ENCODE data around the gene GTPBP8. TPM values are rescaled to one million over a fixed set of nuclear protein-coding genes. Genes with fewer than 3 reads are reported as not detected.

Gene GTPBP8
- total and polyA plus RNA-seq, 2 of the 13 experiments (the other 11 are each of a cell fraction or from before 2014, with no cell fraction given): 12.5 to 16.7 TPM

DNA sequence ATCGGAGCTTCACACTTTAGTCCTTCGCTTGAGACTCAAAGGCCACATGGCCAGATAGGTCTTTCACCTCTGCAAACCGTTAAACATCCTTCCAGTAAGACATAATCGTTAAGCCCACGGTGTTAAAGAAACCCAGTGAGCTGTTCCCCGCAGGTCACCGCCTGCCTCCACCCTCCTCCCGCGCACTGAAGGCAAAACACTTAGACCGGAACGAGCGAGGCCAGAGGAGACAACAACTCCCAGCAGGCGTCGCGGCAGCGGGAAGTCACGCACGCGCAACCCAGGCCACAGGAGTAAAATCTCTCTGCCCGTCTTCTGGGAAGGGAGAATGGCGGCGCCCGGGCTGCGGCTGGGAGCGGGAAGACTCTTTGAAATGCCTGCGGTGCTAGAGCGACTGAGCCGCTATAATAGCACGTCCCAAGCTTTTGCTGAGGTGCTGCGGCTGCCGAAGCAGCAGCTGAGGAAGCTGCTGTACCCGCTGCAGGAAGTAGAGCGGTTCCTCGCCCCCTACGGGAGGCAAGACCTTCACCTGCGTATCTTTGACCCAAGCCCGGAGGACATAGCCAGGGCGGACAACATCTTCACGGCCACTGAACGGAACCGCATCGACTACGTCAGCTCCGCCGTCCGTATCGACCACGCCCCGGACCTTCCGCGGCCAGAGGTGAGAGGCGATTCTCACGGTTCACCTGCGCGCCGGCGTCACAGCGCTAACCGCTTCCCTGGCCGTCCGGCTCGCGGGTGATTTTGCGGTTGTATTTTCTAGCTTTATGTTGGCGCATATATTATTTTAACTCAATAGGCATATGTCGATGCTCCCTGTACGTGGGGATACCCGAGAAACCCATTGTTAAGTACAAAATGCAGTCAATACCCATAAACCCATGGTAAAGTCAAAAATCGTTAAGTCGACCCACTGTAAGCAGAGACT is at the start of gene GTPBP8 (continued):
- TF ChIP-seq, protein P1, sequence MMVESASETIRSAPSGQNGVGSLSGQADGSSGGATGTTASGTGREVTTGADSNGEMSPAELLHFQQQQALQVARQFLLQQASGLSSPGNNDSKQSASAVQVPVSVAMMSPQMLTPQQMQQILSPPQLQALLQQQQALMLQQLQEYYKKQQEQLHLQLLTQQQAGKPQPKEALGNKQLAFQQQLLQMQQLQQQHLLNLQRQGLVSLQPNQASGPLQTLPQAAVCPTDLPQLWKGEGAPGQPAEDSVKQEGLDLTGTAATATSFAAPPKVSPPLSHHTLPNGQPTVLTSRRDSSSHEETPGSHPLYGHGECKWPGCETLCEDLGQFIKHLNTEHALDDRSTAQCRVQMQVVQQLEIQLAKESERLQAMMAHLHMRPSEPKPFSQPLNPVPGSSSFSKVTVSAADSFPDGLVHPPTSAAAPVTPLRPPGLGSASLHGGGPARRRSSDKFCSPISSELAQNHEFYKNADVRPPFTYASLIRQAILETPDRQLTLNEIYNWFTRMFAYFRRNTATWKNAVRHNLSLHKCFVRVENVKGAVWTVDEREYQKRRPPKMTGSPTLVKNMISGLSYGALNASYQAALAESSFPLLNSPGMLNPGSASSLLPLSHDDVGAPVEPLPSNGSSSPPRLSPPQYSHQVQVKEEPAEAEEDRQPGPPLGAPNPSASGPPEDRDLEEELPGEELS (CRISPR knock-in tag; IDR thresholded peaks at IDR 0.05): peak; percentile 54
- no peak for TF ChIP-seq NFE2L2 (IDR thresholded peaks at IDR 0.05; ENCODE audit: low read length)
- TF ChIP-seq RBM39 (IDR thresholded peaks at IDR 0.05; ENCODE audit: low read depth, low read length, poor library complexity, severe bottlenecking): peak; percentile 84
- no peak for TF ChIP-seq ZNF33B (CRISPR knock-in tag; IDR thresholded peaks at IDR 0.05)
- no peak for TF ChIP-seq ZNF225 (CRISPR knock-in tag; IDR thresholded peaks at IDR 0.05)
- 0 out of 2 replicates have a peak, but pooled peaks have one; percentile 30 for TF ChIP-seq ZNF775 (CRISPR knock-in tag; IDR thresholded peaks at IDR 0.05; ENCODE audit: borderline replicate concordance)
- peak; percentile 61; the same call in 1 of the 2 replicates for TF ChIP-seq ZNF768 (CRISPR knock-in tag; IDR thresholded peaks at IDR 0.05)
- TF ChIP-seq, protein P2, sequence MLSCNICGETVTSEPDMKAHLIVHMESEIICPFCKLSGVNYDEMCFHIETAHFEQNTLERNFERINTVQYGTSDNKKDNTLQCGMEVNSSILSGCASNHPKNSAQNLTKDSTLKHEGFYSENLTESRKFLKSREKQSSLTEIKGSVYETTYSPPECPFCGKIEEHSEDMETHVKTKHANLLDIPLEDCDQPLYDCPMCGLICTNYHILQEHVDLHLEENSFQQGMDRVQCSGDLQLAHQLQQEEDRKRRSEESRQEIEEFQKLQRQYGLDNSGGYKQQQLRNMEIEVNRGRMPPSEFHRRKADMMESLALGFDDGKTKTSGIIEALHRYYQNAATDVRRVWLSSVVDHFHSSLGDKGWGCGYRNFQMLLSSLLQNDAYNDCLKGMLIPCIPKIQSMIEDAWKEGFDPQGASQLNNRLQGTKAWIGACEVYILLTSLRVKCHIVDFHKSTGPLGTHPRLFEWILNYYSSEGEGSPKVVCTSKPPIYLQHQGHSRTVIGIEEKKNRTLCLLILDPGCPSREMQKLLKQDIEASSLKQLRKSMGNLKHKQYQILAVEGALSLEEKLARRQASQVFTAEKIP (CRISPR knock-in tag; IDR thresholded peaks at IDR 0.05; ENCODE audit: borderline replicate concordance): no peak
- no peak for TF ChIP-seq GTF2F1 (IDR thresholded peaks at IDR 0.05; ENCODE audit: low read length)
- TF ChIP-seq, protein P3, sequence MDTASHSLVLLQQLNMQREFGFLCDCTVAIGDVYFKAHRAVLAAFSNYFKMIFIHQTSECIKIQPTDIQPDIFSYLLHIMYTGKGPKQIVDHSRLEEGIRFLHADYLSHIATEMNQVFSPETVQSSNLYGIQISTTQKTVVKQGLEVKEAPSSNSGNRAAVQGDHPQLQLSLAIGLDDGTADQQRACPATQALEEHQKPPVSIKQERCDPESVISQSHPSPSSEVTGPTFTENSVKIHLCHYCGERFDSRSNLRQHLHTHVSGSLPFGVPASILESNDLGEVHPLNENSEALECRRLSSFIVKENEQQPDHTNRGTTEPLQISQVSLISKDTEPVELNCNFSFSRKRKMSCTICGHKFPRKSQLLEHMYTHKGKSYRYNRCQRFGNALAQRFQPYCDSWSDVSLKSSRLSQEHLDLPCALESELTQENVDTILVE (CRISPR knock-in tag; IDR thresholded peaks at IDR 0.05): peak; percentile 83
- TF ChIP-seq PCBP2 (optimal IDR thresholded peaks at IDR 0.05; ENCODE audit: low read depth, low read length, poor library complexity, severe bottlenecking): no peak
- peak; percentile 99 for TF ChIP-seq ZNF501 (CRISPR knock-in tag; IDR thresholded peaks at IDR 0.05)
- TF ChIP-seq FOXA3 (CRISPR knock-in tag; IDR thresholded peaks at IDR 0.05): peak; percentile 24; the same call in 1 of the 2 replicates
- TF ChIP-seq NR3C1 (CRISPR knock-in tag; IDR thresholded peaks at IDR 0.05): no peak
- TF ChIP-seq SNAPC2 (CRISPR knock-in tag; IDR thresholded peaks at IDR 0.05): no peak; the same call in 1 of the 2 replicates
- TF ChIP-seq, protein P4, sequence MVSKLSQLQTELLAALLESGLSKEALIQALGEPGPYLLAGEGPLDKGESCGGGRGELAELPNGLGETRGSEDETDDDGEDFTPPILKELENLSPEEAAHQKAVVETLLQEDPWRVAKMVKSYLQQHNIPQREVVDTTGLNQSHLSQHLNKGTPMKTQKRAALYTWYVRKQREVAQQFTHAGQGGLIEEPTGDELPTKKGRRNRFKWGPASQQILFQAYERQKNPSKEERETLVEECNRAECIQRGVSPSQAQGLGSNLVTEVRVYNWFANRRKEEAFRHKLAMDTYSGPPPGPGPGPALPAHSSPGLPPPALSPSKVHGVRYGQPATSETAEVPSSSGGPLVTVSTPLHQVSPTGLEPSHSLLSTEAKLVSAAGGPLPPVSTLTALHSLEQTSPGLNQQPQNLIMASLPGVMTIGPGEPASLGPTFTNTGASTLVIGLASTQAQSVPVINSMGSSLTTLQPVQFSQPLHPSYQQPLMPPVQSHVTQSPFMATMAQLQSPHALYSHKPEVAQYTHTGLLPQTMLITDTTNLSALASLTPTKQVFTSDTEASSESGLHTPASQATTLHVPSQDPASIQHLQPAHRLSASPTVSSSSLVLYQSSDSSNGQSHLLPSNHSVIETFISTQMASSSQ (IDR thresholded peaks at IDR 0.05; ENCODE audit: low read depth): 0 out of 2 replicates have a peak, but pooled peaks have one; percentile 15
- TF ChIP-seq, protein P4 (CRISPR knock-in tag; IDR thresholded peaks at IDR 0.05; ENCODE audit: borderline replicate concordance): 0 out of 2 replicates have a peak, but pooled peaks have one; percentile 66
- peak; percentile 73 for TF ChIP-seq GABPA (IDR thresholded peaks at IDR 0.05; ENCODE audit: low read depth, low read length)
- TF ChIP-seq GABPA (CRISPR knock-in tag; IDR thresholded peaks at IDR 0.05; ENCODE audit: low read depth): peak; percentile 88
- TF ChIP-seq, protein P5, sequence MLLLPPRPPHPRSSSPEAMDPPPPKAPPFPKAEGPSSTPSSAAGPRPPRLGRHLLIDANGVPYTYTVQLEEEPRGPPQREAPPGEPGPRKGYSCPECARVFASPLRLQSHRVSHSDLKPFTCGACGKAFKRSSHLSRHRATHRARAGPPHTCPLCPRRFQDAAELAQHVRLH (CRISPR knock-in tag; IDR thresholded peaks at IDR 0.05; ENCODE audit: borderline replicate concordance, low read depth): peak; percentile 90; the same call in 1 of the 2 replicates
